Measurements from ENCODE around the gene PSAT1. TPM values are rescaled to one million over a fixed set of nuclear protein-coding genes. Genes with fewer than 3 reads are reported as not detected.

The PSAT1 gene
- total RNA-seq, 1 experiment from 2014 or later, result 226 TPM

DNA sequence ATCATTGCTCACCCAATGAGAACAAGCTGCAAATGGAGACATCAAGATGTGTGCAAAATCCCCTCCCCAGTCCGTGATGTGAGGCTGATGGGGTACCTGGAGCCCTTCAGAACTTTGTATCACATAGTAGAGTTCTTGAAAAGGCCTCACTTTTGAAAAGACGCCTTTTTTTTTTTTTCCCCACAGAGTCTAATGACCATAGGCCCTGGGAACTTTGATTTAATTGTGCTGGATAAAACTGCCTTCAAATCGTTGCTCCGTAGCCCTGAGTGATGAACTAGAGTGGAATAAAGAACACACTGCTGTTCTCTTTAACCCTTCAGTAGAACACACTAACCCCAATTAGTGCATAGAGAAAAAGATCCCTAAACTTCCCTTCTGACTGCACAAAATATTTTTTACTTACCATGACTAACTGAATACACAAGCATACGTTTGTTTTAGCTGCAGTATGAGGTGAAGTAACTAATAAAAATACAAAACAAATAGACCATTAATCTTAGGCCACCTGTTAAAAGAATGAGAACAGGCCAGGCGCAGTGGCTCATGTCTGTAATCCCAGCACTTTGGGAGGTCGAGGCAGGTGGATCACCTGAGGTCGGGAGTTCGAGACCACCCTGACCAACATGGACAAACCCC lies 15.1 kb downstream of the PSAT1 start:
- BruUV-seq (replicated peaks), result TSS peak; percentile 13
- Histone ChIP-seq H3K36me3 (ENCODE audit: control insufficient read depth in 1 of 2, insufficient read depth in 2 of 2, low read length in 2 of 2) (peaks cover 18 to 28% of the 10 kb centered on the region in 2 experiments; a peak in 3 of 4 replicates), H3K27ac (ENCODE audit: low read depth, low read length) (no peak overlapping the region), H3K4me3 (replicated peaks in 1 of 2; ENCODE audit: low read depth in 1 of 2, low read length in 2 of 2) (no peak overlapping the region), H3K79me2 (ENCODE audit: insufficient read depth, low read length) (0 out of 2 replicates have a peak, but pooled peaks cover 8% of the 10 kb centered on the region), H3K9ac (ENCODE audit: low read length) (no peak overlapping the region), H2AFZ (ENCODE audit: low read depth, low read length, poor library complexity, severe bottlenecking) (no peak overlapping the region), H3K4me1 (ENCODE audit: control insufficient read depth in 1 of 2, insufficient read depth in 2 of 2, low read length in 2 of 2) (no peaks in the 10 kb centered on the region), H3K4me2 (ENCODE audit: low read length) (no peak overlapping the region), H4K20me1 (ENCODE audit: insufficient read depth) (no peaks in the 10 kb centered on the region), H3K27me3 (ENCODE audit: insufficient read depth, low read length) (no peaks in the 10 kb centered on the region), H3K9me3 (ENCODE audit: control insufficient read depth in 1 of 2, insufficient read depth in 1 of 2, low read depth in 1 of 2, low read length in 2 of 2) (no peaks in the 10 kb centered on the region), H3K9me2 (ENCODE audit: insufficient read depth) (no peaks in the 10 kb centered on the region)
- CTCF ChIA-PET, result no interaction called here
- POLR2A ChIA-PET, result no interaction called here
- RAD21 ChIA-PET (ENCODE audit: low non-redundant PET in 1 of 2, low total read pairs in 2 of 2, uncharacterized antibody in 2 of 2, unreplicated experiment in 2 of 2), result no interaction called here
- TF ChIP-seq, protein P1, sequence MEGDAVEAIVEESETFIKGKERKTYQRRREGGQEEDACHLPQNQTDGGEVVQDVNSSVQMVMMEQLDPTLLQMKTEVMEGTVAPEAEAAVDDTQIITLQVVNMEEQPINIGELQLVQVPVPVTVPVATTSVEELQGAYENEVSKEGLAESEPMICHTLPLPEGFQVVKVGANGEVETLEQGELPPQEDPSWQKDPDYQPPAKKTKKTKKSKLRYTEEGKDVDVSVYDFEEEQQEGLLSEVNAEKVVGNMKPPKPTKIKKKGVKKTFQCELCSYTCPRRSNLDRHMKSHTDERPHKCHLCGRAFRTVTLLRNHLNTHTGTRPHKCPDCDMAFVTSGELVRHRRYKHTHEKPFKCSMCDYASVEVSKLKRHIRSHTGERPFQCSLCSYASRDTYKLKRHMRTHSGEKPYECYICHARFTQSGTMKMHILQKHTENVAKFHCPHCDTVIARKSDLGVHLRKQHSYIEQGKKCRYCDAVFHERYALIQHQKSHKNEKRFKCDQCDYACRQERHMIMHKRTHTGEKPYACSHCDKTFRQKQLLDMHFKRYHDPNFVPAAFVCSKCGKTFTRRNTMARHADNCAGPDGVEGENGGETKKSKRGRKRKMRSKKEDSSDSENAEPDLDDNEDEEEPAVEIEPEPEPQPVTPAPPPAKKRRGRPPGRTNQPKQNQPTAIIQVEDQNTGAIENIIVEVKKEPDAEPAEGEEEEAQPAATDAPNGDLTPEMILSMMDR (IDR thresholded peaks at IDR 0.05 in 2 of 3, conservative IDR thresholded peaks at IDR 0.05 in 1 of 3; ENCODE audit: borderline replicate concordance in 1 of 3, insufficient read depth in 1 of 3, low read depth in 2 of 3, low read length in 2 of 3), result no peak
- TF ChIP-seq CEBPB (IDR thresholded peaks at IDR 0.05; ENCODE audit: low read depth) (no peak), EZH2phosphoT487 (IDR thresholded peaks at IDR 0.05; ENCODE audit: borderline replicate concordance) (no peak), JUND (IDR thresholded peaks at IDR 0.05) (no peak), SP1 (IDR thresholded peaks at IDR 0.05; ENCODE audit: low read depth) (no peak), ELF1 (IDR thresholded peaks at IDR 0.05; ENCODE audit: borderline replicate concordance, low read depth) (no peak), EZH2 (IDR thresholded peaks at IDR 0.05) (no peak)
- intact Hi-C loops (cut with micrococcal nuclease), result no loop called here
- ATAC-seq (no peak), DNase-seq (ENCODE audit: low read depth, low spot score) (no peak)

DNA sequence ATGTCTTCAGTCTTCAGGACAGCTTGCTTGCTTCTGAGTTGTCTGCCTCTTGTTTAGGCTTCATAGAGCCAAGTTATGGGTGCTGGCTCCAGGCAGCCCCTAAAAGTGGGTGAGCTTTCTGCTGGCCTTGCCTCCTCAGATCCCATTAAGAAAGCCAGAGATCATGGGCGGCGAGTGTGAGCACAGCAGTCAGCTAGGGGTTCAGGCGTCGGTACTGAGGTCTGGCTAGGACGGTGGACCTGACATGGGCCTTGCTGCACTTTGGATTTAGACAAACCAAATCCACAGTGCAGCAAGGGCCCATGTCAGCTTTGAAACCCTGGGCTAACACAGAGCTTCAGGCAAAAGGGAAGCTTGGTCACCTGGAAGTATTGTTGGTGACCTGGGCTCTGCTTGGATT lies 17.6 kb downstream of the PSAT1 start:
- no peaks in the 10 kb centered on the region for H3K9me2 ChIP-seq (ENCODE audit: insufficient read depth)
- DNase-seq (ENCODE audit: low read depth, low spot score) (no peak), ATAC-seq (no peak)
- no peak overlapping the region for H3K4me3 ChIP-seq (replicated peaks in 1 of 2; ENCODE audit: low read depth in 1 of 2, low read length in 2 of 2)
- ChIA-PET CTCF (no interaction called here), POLR2A (interaction anchor here (1.8 kb wide), 1 partner anchor 17 kb away, joined by 6 read pairs; the partner anchor contains the start of gene PSAT1), RAD21 (ENCODE audit: low non-redundant PET in 1 of 2, low total read pairs in 2 of 2, uncharacterized antibody in 2 of 2, unreplicated experiment in 2 of 2) (no interaction called here)
- H4K20me1 ChIP-seq (ENCODE audit: insufficient read depth), result no peaks in the 10 kb centered on the region
- H3K27me3 ChIP-seq (ENCODE audit: insufficient read depth, low read length), result no peaks in the 10 kb centered on the region
- no TSS peak for BruUV-seq (replicated peaks)
- H3K4me2 ChIP-seq (ENCODE audit: low read length), result no peak overlapping the region
- intact Hi-C loops (cut with micrococcal nuclease), result no loop called here
- 0 out of 2 replicates have a peak, but pooled peaks cover 8% of the 10 kb centered on the region for H3K79me2 ChIP-seq (ENCODE audit: insufficient read depth, low read length)
- peaks cover 23 to 33% of the 10 kb centered on the region in 2 experiments; a peak in 3 of 4 replicates for H3K36me3 ChIP-seq (ENCODE audit: control insufficient read depth in 1 of 2, insufficient read depth in 2 of 2, low read length in 2 of 2)
- no peak overlapping the region for H3K27ac ChIP-seq (ENCODE audit: low read depth, low read length)
- no peak overlapping the region for H3K9ac ChIP-seq (ENCODE audit: low read length)
- H2AFZ ChIP-seq (ENCODE audit: low read depth, low read length, poor library complexity, severe bottlenecking), result no peak overlapping the region
- no peaks in the 10 kb centered on the region for H3K9me3 ChIP-seq (ENCODE audit: control insufficient read depth in 1 of 2, insufficient read depth in 1 of 2, low read depth in 1 of 2, low read length in 2 of 2)
- no peaks in the 10 kb centered on the region for H3K4me1 ChIP-seq (ENCODE audit: control insufficient read depth in 1 of 2, insufficient read depth in 2 of 2, low read length in 2 of 2)
- TF ChIP-seq EZH2phosphoT487 (IDR thresholded peaks at IDR 0.05; ENCODE audit: borderline replicate concordance), result no peak
- no peak for TF ChIP-seq REST (IDR thresholded peaks at IDR 0.05; ENCODE audit: low read depth)
- no peak for TF ChIP-seq SIN3A (IDR thresholded peaks at IDR 0.05; ENCODE audit: low read depth)
- no peak for TF ChIP-seq ELF1 (IDR thresholded peaks at IDR 0.05; ENCODE audit: borderline replicate concordance, low read depth)
- no peak for TF ChIP-seq EZH2 (IDR thresholded peaks at IDR 0.05)
- TF ChIP-seq ZBTB33 (IDR thresholded peaks at IDR 0.05; ENCODE audit: extremely low read depth, insufficient replicate concordance, low read length), result no peak
- no peak for TF ChIP-seq ZNF274 (IDR thresholded peaks at IDR 0.05; ENCODE audit: low read depth, low read length)

Data from HCT116 (cell line).